Measurements from ENCODE around the gene IL1RN.

DNA sequence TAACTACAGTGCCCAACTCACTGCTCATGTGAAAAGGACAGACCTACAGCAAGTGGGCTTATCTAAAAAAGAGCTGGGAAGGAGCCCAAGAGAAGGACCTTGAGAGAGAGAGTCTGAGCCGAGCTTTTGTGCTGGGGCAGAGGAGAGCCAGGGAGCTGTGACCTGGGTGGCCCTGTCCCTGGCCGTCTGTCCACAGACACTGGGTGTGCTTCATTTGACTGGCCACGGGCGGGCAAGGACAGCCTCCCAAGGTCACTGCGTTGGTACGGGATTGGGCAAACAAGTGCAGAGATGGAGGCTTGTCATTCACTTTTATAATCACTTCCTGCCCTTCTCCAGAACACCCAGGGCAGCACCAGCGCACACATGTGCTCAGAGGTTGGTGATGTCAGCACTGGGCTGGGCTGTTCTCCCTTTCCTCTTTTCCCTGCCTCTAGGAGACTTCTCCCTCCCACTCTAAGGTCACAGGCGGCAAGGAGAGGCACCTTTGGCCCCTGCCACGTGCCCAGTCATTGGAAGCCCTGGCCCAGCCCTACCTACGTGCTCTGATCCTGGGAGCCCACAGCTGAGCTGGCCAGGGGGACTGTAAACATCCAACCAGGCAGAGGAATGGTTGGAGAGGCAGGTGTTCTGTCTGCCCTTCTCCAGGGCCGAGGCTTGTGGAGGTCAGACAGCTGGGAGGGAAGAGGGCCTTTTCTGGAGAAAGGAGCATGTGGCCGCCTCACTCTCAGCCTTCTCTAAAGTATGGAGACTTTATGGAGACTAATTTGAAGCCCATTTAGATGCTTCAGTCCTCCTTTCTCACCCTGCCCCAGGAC is 39.9 kb downstream of the IL1RN start:
- no peak for TF ChIP-seq POLR2AphosphoS5 (IDR thresholded peaks at IDR 0.05; ENCODE audit: low read depth, low read length)
- TF ChIP-seq, protein P1, sequence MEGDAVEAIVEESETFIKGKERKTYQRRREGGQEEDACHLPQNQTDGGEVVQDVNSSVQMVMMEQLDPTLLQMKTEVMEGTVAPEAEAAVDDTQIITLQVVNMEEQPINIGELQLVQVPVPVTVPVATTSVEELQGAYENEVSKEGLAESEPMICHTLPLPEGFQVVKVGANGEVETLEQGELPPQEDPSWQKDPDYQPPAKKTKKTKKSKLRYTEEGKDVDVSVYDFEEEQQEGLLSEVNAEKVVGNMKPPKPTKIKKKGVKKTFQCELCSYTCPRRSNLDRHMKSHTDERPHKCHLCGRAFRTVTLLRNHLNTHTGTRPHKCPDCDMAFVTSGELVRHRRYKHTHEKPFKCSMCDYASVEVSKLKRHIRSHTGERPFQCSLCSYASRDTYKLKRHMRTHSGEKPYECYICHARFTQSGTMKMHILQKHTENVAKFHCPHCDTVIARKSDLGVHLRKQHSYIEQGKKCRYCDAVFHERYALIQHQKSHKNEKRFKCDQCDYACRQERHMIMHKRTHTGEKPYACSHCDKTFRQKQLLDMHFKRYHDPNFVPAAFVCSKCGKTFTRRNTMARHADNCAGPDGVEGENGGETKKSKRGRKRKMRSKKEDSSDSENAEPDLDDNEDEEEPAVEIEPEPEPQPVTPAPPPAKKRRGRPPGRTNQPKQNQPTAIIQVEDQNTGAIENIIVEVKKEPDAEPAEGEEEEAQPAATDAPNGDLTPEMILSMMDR (IDR thresholded peaks at IDR 0.05) = no peak
